Neural cell (in vitro differentiated cells): ENCODE data around the gene VWA8. TPM values are rescaled to one million over a fixed set of nuclear protein-coding genes. Genes with fewer than 3 reads are reported as not detected.

Experiments
- H2AFZ ChIP-seq: fragments of 200-600, 300-800 bp; sonication (generic), shearing (Covaris generic); 2 replicates; pipeline ENCODE4 v1.6.0; 2014; ENCODE audit warnings: low read depth, mild to moderate bottlenecking, antibody characterized with exemption, low read length, moderate library complexity
- H3F3A ChIP-seq: fragments of 200-600 bp; shearing (Covaris generic); 2 replicates; pipeline ENCODE4 v1.6.1; 2016; ENCODE audit warnings: mild to moderate bottlenecking, moderate library complexity, mixed read lengths, antibody characterized with exemption, low read length; ENCODE audit not compliant: insufficient read depth, poor library complexity, severe bottlenecking
- H3K27ac ChIP-seq: fragments of 200-600, 300-800 bp; sonication (generic), shearing (Covaris generic); 2 replicates; pipeline ENCODE4 v1.5.1; 2014; ENCODE audit warnings: mild to moderate bottlenecking, low read length, moderate library complexity
- H3K27me3 ChIP-seq: fragments of 300-800, 200-600 bp; sonication (generic), shearing (Covaris generic); 2 replicates; pipeline ENCODE4 v1.6.0; 2014; ENCODE audit warnings: mild to moderate bottlenecking, low read depth, low read length, moderate library complexity; ENCODE audit not compliant: insufficient read depth
- H3K36me3 ChIP-seq: fragments of 300-800, 200-600 bp; sonication (generic), shearing (Covaris generic); 2 replicates; pipeline ENCODE4 v1.5.1; 2014; ENCODE audit warnings: mild to moderate bottlenecking, antibody characterized with exemption, low read length, moderate library complexity; ENCODE audit not compliant: insufficient read depth
- H3K4me2 ChIP-seq: fragments of 300-800, 200-600 bp; sonication (generic), shearing (Covaris generic); 2 replicates; pipeline ENCODE4 v1.6.0; 2014; ENCODE audit warnings: mild to moderate bottlenecking, low read length
- H3K4me3 ChIP-seq: fragments of 300-800, 200-600 bp; sonication (generic), shearing (Covaris generic); 2 replicates; pipeline ENCODE4 v1.5.1; 2014; ENCODE audit warnings: mild to moderate bottlenecking, low read length, moderate library complexity
- H3K79me2 ChIP-seq: fragments of 200-600 bp; shearing (Covaris generic); replicated peaks from 2 replicates; pipeline ENCODE4 v1.6.0; 2014; ENCODE audit warnings: mild to moderate bottlenecking, low read length, moderate library complexity; ENCODE audit not compliant: insufficient read depth
- H3K9ac ChIP-seq: fragments of 300-800, 200-600 bp; sonication (generic), shearing (Covaris generic); 2 replicates; pipeline ENCODE4 v1.6.1; 2016; ENCODE audit warnings: mild to moderate bottlenecking, low read length, mixed read lengths
- H3K9me2 ChIP-seq: fragments of 200-600 bp; shearing (Covaris generic); 2 replicates; pipeline ENCODE4 v1.6.1; 2016; ENCODE audit warnings: mild to moderate bottlenecking, low read length, mixed read lengths; ENCODE audit not compliant: insufficient read depth
- H3K9me3 ChIP-seq: fragments of 200-600, 300-800 bp; sonication (generic), shearing (Covaris generic); 2 replicates; pipeline ENCODE4 v1.6.1; 2016; ENCODE audit warnings: mild to moderate bottlenecking, mixed run types, low read length, moderate library complexity, mixed read lengths
- H4K20me1 ChIP-seq: fragments of 200-600 bp; shearing (Covaris generic); 2 replicates; pipeline ENCODE4 v1.6.1; 2016; ENCODE audit warnings: mild to moderate bottlenecking, mixed run types; ENCODE audit not compliant: insufficient read depth
- CTCF ChIP-seq: fragments of 450-650 bp; IDR thresholded peaks from 2 replicates; pipeline ENCODE4 v1.5.1; 2014; ENCODE audit warnings: antibody characterized with exemption, mild to moderate bottlenecking, moderate library complexity; ENCODE audit not compliant: poor library complexity, severe bottlenecking
- EP300 ChIP-seq: fragments of 450-650 bp; conservative IDR thresholded peaks from 2 replicates; pipeline ENCODE4 v1.6.1; 2014; ENCODE audit warnings: antibody characterized with exemption, mild to moderate bottlenecking, moderate library complexity; ENCODE audit not compliant: poor library complexity, severe bottlenecking
- EZH2 ChIP-seq: fragments of 200-600, 300-800 bp; shearing (Covaris generic), sonication (generic); IDR thresholded peaks from 2 replicates; pipeline ENCODE4 v1.6.1; 2014; ENCODE audit warnings: antibody characterized with exemption, low read length, borderline replicate concordance, mild to moderate bottlenecking; ENCODE audit not compliant: insufficient read depth, poor library complexity, severe bottlenecking
- MXI1 ChIP-seq: fragments of 450-650 bp; conservative IDR thresholded peaks from 2 replicates; pipeline ENCODE4 v1.6.1; 2014; ENCODE audit warnings: antibody characterized with exemption, mild to moderate bottlenecking; ENCODE audit not compliant: poor library complexity, severe bottlenecking
- POLR2AphosphoS5 ChIP-seq: IDR thresholded peaks from 2 replicates; pipeline ENCODE4 v1.6.1; 2012
- RAD21 ChIP-seq: fragments of 450-650 bp; conservative IDR thresholded peaks from 2 replicates; pipeline ENCODE4 v1.6.1; 2014; ENCODE audit warnings: antibody characterized with exemption, mild to moderate bottlenecking, moderate library complexity
- REST ChIP-seq: IDR thresholded peaks from 2 replicates; pipeline ENCODE4 v1.6.1; 2012; ENCODE audit warnings: borderline replicate concordance
- SMC3 ChIP-seq: fragments of 450-650 bp; conservative IDR thresholded peaks from 2 replicates; pipeline ENCODE4 v1.6.1; 2014; ENCODE audit warnings: antibody characterized with exemption, mild to moderate bottlenecking, moderate library complexity; ENCODE audit not compliant: poor library complexity
- TAF1 ChIP-seq: IDR thresholded peaks from 2 replicates; pipeline ENCODE4 v1.6.1; 2012; ENCODE audit warnings: low read depth
- polyA plus RNA-seq: library from polyadenylated mRNA; depleted of rRNA; stranded (reverse); fragments of >200 nt; gene quantifications from 2 replicates; pipeline ENCODE4 v1.2.3, GENCODE V29; 2014

The VWA8 gene
- polyA plus RNA-seq, 1 donor from 2014 or later = 3.6 TPM

GRCh38 chr13:41588448-41588847 lies 372.5 kb downstream of the VWA8 start:
- TF ChIP-seq SMC3 (no peak), EZH2 (no peak), POLR2AphosphoS5 (no peak), REST (no peak), RAD21 (no peak), TAF1 (no peak), MXI1 (no peak), EP300 (no peak), CTCF (no peak)
- no peaks in the 10 kb centered on the region for H3K79me2 ChIP-seq
- H3K27me3 ChIP-seq = no peaks in the 10 kb centered on the region
- H3K9ac ChIP-seq = no peak overlapping the region
- H2AFZ ChIP-seq = no peak overlapping the region
- H4K20me1 ChIP-seq = no peaks in the 10 kb centered on the region
- no peak overlapping the region for H3K4me2 ChIP-seq
- no peaks in the 10 kb centered on the region for H3K9me2 ChIP-seq
- no peak overlapping the region for H3K27ac ChIP-seq
- no peaks in the 10 kb centered on the region for H3K9me3 ChIP-seq
- peaks cover 2% of the 10 kb centered on the region for H3K36me3 ChIP-seq
- no peaks in the 10 kb centered on the region for H3F3A ChIP-seq
- H3K4me3 ChIP-seq = no peak overlapping the region

- no peak overlapping the region for H3K27ac ChIP-seq
- no peak overlapping the region for H3K4me2 ChIP-seq
- H3F3A ChIP-seq = no peaks in the 10 kb centered on the region
- TF ChIP-seq SMC3 (no peak), POLR2AphosphoS5 (no peak), RAD21 (no peak), EP300 (no peak), TAF1 (no peak), MXI1 (no peak), EZH2 (no peak), CTCF (no peak), REST (no peak)
- no peak overlapping the region for H3K9ac ChIP-seq
- no peaks in the 10 kb centered on the region for H3K9me3 ChIP-seq
- H3K9me2 ChIP-seq = no peaks in the 10 kb centered on the region
- no peak overlapping the region for H2AFZ ChIP-seq
- H4K20me1 ChIP-seq = no peaks in the 10 kb centered on the region
- no peaks in the 10 kb centered on the region for H3K27me3 ChIP-seq
- H3K4me3 ChIP-seq = no peak overlapping the region
- no peaks in the 10 kb centered on the region for H3K79me2 ChIP-seq
- H3K36me3 ChIP-seq = no peaks in the 10 kb centered on the region
Measured at GRCh38 chr13:41587490-41587889, 373.4 kb downstream of the VWA8 start.
